ENCODE results near the gene RAD21L1.
A peak's percentile ranks its signal among the peaks of the same experiment; 100 is the strongest.
"Not testable (repeated sequence)": the region's sequence is repeated elsewhere in the genome, so short reads cannot be mapped to it uniquely, and the experiment has no call there.

The RAD21L1 gene

DNA sequence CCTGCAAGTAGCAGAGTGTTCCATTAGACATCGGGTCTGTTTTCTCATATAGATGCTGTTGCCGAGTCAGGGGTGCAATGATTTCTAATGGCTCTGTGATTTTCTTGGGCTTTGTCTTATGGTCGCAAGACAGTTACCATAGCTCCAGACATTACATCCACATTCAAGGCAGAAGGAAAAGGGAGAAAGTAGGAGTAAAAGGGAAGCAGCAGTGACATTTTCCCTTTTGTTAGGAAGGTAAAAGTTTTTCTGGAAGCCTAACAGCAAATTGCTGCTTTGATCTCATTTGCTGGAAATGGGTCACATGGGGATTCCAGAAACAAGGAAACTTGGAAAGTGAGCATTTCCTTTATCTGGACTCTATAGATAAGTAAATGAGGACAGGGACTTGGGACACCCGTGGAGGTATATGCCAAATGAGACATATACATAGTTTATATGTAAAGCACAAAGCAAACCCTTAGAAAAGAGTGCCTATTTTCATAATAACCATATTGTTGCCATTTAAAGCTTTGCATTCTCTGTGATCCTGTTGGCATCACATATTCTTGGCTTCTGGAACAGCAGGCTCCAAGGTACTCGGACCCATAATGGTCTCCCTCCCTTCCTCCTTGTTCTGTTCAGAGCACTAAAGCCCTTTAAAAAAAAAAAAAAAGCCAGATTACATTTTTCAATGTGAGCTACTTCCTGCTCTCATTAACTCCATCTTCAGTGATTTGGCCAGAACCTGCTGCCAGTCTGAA is 22.9 kb upstream of the RAD21L1 start, which contains the start of gene C20orf202:
C20orf202 (plus strand) TSS at position 693 of the 743 bp plus-strand sequence. CDS start 132 bp downstream, outside the sequence.
- no peak for DNase-seq

DNA sequence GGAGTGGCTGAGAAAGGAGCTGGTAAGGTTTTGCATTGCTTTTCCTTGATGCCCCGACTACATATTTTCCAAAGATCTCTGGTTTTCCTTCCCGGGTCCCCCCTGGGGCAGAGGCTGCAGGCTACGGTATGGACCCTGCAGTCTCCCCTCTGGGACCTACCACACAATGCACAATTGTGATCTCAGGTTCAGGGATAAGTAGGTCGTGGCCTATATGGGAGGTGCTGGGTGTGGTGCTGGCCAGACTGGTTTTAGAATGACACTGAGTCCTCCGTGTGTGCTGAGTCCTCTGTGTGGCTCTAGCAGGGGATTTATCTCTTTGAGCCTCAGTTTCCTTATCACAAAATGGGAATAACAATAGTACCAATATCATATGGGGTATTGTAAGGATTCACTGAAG is 22.2 kb upstream of the RAD21L1 start:
- DNase-seq = no peak

DNA sequence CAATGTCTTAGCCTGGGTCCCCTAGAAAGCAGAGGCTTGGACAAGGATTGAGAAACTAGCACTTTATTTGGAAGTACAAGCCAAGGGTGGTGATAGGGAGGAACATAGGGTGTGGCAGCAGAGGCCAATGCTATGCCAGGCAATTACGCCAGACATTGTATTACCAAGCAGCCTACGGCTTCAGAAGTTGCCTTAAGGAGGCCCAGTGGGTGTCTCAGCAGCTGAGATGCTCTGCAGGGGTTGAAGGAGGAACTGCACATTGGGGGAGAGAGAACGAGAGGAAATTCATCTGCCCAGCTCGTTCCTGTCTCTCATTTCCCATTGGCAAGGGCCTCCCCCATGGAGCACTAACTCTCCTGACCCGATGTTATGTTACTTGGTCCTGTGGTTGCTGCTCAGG is 21.7 kb upstream of the RAD21L1 start:
- DNase-seq = no peak

DNA sequence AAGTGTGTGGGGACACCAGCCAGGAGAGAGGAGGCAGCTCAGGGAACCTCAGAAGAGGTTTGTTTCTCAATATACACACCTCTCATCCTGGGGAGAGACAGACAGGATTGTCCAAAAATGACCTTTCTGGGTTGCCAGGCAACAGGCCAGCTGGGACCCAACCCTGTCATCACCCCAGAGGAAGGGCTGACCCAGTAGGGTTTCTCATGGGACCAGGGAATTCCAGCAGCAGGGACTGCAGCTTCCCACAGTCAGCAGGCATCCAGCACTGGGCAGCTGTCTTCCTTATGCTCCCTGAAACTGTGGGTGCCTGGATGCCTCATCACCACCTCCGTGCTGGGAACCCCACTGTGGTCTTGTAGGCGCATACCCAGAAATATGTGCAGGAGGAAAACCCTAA is 21.3 kb upstream of the RAD21L1 start:
- no peak for DNase-seq

DNA sequence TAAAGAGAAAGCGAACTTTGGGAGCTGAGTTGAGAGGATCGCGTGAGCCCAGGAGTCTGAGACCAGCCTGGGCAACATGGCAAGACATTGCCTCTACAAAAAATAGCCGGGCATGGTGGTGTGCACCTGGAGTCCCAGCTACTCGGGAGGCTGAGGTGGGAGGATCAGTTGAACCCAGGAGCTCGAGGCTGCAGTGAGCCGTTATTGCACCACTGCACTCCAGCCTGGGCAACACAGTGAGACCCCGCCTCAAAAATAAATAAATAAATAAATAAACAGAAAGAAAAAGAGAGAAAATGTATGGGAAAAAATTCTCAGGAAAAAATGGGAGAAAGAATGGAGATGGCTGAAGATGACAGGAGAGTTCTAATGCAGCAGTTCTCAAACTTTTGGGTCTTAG is 20.0 kb upstream of the RAD21L1 start:
- DNase-seq = no peak

DNA sequence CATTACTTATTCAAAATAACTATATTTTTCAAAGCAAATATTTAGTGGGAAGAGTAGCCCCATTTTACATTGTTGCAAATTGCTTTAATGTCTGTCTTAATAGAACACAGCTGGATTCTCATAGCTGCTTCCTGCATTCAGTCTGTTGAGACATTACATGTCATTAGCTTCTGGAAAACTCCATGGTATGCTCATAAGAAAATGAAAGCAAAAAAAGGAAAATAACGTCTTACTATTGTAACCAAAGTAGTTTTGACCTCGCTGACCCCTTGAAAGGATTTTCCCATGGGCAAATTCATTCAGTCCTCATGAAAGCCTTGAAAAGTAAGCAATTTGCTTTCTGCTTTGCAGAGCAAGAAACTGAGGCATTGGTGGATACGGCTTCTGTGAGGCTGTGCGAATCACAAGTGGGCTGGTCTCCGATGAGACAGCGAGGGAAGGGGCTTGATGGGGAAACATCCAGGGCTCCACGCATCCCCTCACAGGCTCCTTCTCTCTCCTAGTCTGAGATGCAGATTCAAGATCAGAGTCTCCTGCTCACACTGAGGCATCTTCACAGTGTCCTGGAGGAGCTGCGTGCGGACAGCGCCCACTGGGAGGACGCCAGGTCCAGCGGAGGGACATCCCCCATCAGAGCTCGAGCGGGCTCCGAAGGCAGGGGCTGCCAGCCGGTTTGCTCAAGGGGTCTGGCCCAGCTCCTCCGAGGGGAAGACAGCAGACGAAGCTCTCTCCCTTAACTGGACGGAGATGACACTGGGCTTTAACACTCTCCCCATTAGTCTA is 19.3 kb upstream of the RAD21L1 start:
- DNase-seq = no peak

DNA sequence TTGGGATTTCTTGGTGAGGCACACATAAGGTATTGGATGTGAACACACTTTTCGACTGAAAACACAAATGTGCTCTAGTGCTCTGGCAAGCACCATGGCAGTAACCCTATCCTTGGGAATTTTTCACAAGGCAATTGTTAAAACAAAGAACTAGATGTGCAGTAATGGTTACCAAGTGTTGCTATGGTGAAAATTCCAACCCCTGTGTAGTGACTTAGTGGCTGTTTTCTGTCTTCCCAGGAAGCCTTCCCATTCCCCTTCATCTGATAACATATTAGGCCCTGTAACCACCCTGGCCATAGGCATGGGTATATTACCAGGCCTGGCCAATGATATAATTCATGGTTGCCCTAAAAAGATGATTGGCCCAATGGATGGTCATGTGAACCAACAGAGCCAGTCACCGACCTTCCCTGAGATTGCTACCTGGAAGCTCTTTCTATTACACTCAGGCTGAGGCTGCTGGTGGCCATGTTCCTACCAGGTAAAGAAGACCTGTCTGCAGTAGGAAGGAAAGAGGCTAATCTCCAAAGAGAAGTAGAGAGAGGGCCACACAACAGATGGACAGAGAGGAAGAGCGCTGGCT is 18.5 kb upstream of the RAD21L1 start:
- no peak for DNase-seq

DNA sequence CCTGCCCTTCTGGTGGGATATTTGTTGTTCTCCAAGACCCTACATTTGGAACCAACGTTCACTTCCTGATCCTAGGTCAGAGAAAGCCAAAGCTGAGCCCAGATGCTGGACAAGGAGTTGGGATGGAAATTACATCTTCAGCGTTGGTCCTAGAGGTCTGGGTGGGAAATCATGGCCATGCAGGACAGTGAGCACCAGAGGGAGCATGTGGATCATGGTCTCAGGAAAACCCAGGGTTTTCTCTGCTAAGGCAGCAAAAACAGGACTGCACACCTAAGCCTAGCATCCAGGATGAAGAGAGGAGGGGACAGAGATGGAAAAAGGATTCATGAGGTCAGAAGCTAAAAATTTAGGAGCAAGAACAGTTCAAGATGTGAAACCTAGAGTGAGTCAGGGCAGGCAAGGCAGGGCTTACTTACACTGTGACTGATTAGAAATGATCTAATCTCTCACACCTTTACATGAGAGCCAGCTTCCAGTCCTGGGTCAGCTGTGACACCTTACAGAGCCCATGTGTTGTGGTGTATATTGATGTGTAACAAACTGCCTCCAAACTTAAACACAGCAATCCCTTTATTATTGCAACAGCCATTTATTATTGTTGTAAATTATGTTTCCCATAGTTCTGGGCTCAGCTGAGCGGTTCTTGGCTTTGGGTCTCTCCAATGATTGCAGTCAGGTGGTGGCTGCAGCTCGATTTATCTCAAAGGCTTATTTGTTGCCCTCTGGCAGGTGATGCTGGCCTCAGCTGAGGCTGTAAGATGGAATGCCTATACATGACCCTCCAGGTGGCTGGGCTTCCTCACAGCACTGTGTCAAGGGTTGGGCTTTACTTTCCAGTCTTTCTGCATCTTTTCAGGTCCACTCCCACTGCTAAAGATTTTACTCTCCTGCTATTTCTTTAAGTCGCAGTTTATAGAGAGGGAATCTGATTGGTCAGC is 16.1 kb upstream of the RAD21L1 start:
- no peak for DNase-seq

DNA sequence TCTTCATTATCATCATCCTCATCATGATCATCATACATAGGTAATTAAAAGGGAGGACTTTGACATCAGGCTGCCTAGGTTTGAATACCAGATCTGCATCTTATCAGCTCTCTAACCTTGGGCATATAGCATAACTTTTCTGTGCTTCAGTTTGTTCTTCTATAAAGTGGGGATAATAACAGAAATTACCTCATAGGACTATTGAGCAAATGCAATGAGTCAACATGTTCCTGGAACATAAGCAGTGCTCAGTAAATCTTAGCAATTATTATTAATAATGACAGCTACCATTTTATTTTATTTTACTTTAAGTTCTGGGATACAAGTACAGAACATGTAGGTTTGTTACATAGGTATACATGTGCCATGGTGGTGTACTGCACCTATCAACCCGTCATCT is 15.3 kb upstream of the RAD21L1 start:
- no peak for DNase-seq

DNA sequence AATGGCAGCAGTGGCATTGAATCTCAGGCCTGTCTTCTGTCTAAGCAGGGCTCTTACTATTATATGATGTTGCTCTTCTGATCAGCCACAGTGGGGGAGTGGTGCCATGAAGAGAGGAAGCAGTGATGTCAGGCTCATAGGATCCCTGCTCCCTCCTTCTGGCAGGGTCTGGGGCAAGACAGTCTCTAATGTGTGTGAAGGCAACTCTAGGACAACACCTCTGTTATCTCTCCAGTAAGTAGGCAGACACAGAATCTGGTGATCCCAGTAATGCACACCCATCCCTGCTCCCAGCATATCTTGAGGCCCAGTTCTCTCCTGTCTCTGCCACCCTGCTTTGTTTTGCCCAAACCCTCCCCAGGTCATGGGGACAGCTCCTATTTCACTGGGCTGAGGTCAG is 13.8 kb upstream of the RAD21L1 start:
- no peak for DNase-seq

DNA sequence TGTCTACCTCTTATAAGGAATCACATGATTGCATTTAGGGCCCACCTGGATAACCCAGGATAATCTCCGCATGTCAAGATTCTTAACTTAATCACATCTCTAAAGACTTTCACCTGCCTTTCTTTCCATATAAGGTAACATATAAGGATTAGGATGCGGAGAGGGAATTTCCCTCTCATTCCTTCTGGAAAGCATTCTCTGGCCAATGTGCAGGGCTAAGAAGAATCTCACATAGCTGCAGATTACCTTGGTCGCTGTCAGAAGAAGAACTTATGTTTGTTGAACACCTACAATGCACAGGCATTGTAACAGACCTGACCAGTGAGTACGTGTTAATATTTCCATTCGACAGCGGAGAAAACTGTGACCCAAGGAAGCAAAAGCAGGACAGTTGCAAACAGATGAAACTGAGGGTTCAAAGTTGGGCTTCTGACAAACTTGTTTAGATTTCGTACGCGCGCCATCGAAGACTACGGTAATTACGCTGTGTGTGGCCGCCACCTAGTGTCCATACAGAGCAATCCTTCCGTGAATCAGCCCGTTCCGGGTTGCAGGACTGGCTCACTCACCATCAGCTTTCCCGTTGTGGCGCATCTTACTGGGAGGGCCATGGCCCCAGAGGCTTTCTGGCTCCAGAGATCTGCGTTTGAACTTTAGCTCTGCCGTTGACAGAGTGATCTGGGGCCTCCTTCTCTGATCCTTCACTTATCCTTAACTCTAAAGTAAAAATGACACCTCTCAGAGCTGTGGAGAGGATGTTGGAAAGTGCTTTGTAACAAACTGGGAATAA is 13.0 kb upstream of the RAD21L1 start:
- peak; percentile 38 for DNase-seq

DNA sequence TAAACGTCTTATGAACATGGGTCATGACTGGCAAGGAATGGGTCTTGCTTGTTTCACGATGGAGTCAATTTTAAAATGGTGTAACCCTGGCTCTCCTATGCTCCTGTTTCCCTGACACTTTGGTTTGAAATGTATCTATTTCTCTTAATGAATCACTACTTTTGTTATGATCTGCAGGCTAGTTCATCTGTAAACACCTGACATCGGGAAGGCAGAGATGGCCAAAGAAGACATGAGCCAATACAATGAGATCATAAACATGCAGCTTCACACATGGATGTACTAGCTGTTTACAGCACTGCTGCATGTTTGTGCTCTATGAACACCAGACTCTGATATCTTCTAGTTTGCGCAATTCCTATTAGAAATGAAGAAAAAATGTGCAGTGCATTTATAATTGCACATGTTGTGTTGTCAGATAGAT is 11.0 kb upstream of the RAD21L1 start:
- DNase-seq = no peak

DNA sequence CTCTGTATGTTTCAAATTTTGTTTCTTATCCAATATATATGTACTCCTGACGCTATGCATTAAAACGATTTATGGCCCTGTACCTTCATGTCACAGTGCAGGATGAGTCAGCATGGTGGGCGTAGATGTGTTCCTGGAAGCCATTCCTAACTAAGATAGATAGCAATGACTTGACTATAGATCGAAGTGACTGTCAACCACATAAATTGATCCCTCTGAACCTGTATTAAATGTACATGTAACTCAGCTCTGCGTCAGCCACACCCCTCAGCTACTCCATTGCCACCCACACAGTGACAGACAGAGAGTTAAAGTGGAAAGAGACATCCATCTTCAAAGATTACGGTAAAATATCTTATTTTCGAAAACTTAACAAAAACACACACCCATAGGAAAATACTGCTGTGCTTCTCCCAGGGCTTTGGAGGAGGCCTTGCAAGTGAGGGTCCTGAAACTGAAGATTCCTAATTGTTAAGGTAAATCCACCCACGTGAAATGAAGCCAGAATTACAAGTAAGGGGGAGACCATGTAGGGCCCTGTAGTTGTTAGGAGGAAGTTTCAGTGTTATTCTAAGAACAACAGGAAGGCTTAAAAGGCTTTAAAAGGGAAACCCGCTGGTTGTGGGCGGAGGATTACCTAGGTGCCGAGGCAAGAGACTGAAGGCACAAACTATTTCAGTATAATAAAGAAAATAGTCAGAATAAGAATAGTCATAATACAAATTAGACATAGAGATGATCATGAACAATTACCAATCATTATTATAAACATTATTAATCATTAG is 10.3 kb upstream of the RAD21L1 start:
- DNase-seq = no peak

DNA sequence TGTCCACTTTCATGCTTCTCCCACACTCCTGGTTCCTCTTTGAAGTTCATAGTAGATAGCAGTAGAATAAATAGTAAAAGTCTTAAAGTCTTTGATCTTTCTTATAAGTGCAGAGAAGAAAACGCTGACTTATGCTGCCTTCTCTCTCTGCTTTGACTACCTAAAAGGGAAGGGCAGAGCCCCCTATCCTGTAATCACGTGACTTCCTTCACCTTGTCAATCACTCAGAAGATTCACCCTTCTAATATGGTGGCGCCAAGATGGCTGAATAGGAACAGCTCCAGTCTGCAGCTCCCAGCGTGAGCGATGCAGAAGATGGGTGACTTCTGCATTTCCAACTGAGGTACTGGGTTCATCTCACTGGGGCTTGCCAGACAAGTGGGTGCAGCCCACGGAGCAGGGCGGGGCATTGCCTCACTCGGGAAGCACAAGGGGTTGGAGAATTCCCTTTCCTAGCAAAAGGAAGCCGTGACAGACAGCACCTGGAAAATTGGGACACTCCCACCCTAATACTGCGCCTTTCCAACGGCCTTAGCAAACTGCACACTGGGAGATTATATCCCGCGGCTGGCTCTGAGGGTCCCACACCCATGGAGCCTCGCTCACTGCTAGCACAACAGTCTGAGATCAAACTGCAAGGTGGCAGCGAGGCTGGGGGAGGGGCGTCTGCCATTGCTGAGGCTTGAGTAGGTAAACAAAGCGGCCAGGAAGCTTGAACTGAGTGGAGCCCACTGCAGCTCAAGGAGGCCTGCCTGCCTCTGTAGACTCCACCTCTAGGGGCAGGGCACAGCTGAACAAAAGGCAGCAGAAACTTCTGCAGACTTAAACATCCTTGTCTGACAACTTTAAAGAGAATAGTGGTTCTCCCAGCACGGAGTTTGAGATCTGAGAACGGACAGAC is 9.1 kb upstream of the RAD21L1 start:
- DNase-seq = not testable (repeated sequence)

DNA sequence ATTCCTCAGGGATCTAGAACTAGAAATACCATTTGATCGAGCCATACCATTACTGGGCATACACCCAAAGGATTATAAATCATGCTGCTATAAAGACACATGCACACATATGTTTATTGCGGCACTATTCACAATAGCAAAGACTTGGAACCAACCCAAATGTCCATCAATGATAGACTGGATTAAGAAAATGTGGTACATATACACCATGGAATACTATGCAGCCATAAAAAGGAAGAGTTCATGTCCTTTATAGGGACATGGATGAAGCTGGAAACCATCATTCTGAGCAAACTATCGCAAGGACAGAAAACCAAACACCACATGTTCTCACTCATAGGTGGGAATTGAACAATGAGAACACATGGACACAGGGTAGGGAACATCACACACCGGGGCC is 3.1 kb upstream of the RAD21L1 start:
- not testable (repeated sequence) for DNase-seq

DNA sequence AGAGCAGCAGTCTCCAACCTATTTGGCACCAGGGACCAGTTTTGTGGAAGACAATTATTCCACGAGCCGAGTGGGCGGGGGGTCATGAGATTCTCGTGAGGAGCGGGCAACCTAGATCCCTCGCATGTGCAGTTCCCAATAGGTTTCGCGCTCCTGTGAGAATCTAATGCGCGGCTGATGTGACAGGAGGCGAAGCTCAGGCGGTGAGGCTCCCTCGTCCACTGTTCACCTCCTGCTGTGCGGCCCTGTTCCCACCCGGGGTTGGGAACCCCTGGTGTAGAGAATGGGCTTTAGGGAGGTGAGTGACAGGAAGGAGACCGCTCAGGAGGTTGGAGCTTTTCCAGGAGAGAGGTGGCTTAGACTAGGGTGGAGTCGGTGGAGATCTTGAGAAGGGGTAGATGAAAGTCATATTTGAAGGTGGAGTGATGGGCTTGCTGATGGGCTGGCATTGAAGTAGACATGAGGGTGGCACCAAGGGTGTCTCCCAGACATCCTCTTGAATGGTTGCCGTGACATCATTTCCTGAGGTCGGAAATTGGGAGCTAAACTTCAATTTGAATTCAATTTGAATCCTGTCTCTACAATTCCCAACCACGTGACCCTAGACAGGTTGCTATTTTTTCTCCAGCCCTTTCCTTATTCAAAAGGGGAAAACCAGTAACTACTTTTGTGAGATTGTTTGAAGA is 1.5 kb upstream of the RAD21L1 start:
- no peak for DNase-seq

DNA sequence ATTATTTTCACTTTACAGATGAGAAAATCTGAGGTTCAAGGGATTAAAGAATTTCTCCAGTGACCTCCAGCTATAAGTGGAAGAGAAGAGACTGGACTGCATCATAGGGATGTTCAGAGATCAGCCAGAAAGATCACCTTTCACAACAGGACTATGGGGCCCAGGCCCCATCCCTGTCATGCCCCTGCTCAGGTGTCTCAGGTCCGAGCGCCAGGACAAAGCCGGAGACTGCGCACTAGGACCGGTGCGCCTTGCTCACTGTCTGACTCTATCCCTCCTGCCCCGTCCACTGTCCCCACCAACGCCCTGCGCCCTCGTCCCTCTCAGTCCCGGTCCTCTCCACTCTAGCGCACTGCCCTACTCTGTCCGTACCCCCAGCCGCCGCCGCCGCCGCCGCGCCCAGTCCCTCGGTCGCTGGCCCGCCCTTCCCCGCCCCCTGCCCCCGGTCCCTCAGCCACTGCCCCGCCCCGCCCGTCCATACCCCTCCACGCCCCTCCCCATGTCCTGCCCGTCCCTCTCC is 521 bp upstream of the RAD21L1 start:
- no peak for DNase-seq

DNA sequence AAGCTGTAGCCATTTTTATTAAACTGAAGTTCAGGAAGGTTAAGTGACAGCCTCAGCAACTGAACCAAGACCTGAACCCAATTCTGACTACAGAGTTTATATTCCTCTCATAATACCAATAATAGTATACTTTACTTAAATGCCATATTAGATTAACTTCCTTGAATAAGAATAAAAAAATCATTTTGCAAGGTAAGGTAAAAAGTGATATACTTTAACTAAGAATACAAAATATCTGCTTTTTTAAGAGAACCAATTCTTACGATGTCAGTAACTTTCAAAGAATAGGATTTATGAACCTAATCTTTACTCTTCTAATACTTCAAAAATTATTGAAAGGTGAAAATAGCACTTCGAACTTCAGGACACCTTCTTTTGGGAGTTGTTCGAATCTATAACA is 3.7 kb downstream of the RAD21L1 start:
- no peak for DNase-seq

All from KG1 (cell line).